Left lung (tissue), 10 donors: ENCODE measurements around the gene ID1. TPM values are rescaled to one million over a fixed set of nuclear protein-coding genes. Genes with fewer than 3 reads are reported as not detected.

Experiments
- ATAC-seq: fragments of 200-7000 bp; cut with Tn5 transposase; one replicate; pipeline ENCODE4 v1.9.1; 2020; ENCODE audit warnings: moderate library complexity
- DNase-seq, 4 donors: peaks; one replicate each; pipeline ENCODE4 v3.0.0-alpha.2; 2013 to 2020
- H3K27ac ChIP-seq, 2 donors: fragments of 200-600 bp; sonication (generic) in 1 of 2; one replicate each; pipeline versions ENCODE4 v1.5.0 to v1.8.0; 2020 to 2021
- H3K27me3 ChIP-seq, 2 donors: fragments of 200-600 bp; sonication (generic) in 1 of 2; one replicate each; pipeline versions ENCODE4 v1.5.0 to v1.8.0; 2020 to 2021
- H3K36me3 ChIP-seq, 2 donors: fragments of 200-600 bp; sonication (generic) in 1 of 2; one replicate each; pipeline versions ENCODE4 v1.5.0 to v1.8.0; 2020 to 2021
- H3K4me1 ChIP-seq, 2 donors: fragments of 200-600 bp; one replicate each; pipeline ENCODE4 v1.8.0; 2021
- H3K4me3 ChIP-seq, 2 donors: fragments of 200-600 bp; sonication (generic) in 1 of 2; one replicate each; pipeline versions ENCODE4 v1.5.0 to v1.8.0; 2020 to 2021; ENCODE audit warnings: mild to moderate bottlenecking in 1 of 2
- H3K9me3 ChIP-seq, 2 donors: fragments of 200-600 bp; sonication (generic) in 1 of 2; one replicate each; pipeline versions ENCODE4 v1.5.0 to v1.8.0; 2020 to 2021
- CTCF ChIP-seq, 2 donors: fragments of 200-600 bp; sonication (generic) in 1 of 2; IDR thresholded peaks; one replicate each; pipeline versions ENCODE4 v1.5.0 to v1.8.0; 2021; ENCODE audit warnings: antibody characterized with exemption in 2 of 2
- intact Hi-C, 2 donors: fragments of 100-400 bp; cut with DNase I; formaldehyde crosslinking; loops; one replicate each; pipeline versions ENCODE4 v1.11.2 to v1.14.2; 2022
- polyA plus RNA-seq, 6 donors: library from polyadenylated mRNA; unstranded; fragments of 120-200 nt; gene quantifications; one replicate each; pipeline ENCODE4 v1.2.1, GENCODE V29; 2013; ENCODE audit not compliant: insufficient read length in 6 of 6
- total RNA-seq, 2 donors: library from RNA; stranded (reverse); fragmentation: NEBNext Ultra II Directional; extraction: Animal tissue kit (Norgen Biotek cat#: 25700); gene quantifications; one replicate each; pipeline ENCODE4 v1.2.1, GENCODE V29; 2021
- donor health status: DM: no; HTN: yes; CAD: no.
- donor health status: DM: no; HTN: no; CAD: no.

The ID1 gene
- total and polyA plus RNA-seq, 8 donors = 65.4 to 297 (median 135) TPM

- Histone ChIP-seq H3K27me3 (peaks cover 0 to 15% of the 10 kb centered on the region in 2 donors), H3K4me1 (peaks cover 0 to 4% of the 10 kb centered on the region in 2 donors), H3K27ac (no peak overlapping the region), H3K36me3 (no peaks in the 10 kb centered on the region), H3K4me3 (no peak overlapping the region), H3K9me3 (no peaks in the 10 kb centered on the region)
- intact Hi-C loops = no loop called here
- DNase-seq (peak in 1 of 4 donors; percentile 45), ATAC-seq (no peak)
- TF ChIP-seq CTCF (IDR thresholded peaks at IDR 0.05) = no peak
These were observed 33.7 kb downstream of the ID1 start for GRCh38 chr20:31638816-31639215.

- H3K4me3 ChIP-seq = no peak overlapping the region
- no peaks in the 10 kb centered on the region for H3K36me3 ChIP-seq
- no peak for TF ChIP-seq CTCF (IDR thresholded peaks at IDR 0.05)
- no peak overlapping the region for H3K27ac ChIP-seq
- peak in 1 of 4 donors; percentile 8 for DNase-seq
- ATAC-seq = no peak
- H3K27me3 ChIP-seq = peaks cover 0 to 15% of the 10 kb centered on the region in 2 donors
- no peaks in the 10 kb centered on the region for H3K9me3 ChIP-seq
- intact Hi-C loops = no loop called here
- H3K4me1 ChIP-seq = peaks cover 0 to 4% of the 10 kb centered on the region in 2 donors
These were observed 35.2 kb downstream of the ID1 start for GRCh38 chr20:31640259-31640658.

GRCh38 chr20:31641391-31641790 lies 36.3 kb downstream of the ID1 start:
- no peak for ATAC-seq
- no peak overlapping the region for H3K27ac ChIP-seq
- H3K36me3 ChIP-seq = no peaks in the 10 kb centered on the region
- H3K4me1 ChIP-seq = peaks cover 0 to 4% of the 10 kb centered on the region in 2 donors
- H3K9me3 ChIP-seq = no peaks in the 10 kb centered on the region
- no peak for TF ChIP-seq CTCF (IDR thresholded peaks at IDR 0.05)
- DNase-seq = no peak
- no peak overlapping the region for H3K4me3 ChIP-seq
- intact Hi-C loops = no loop called here
- H3K27me3 ChIP-seq = peaks cover 0 to 15% of the 10 kb centered on the region in 2 donors

- DNase-seq (no peak), ATAC-seq (no peak)
- Histone ChIP-seq H3K27ac (no peak overlapping the region), H3K9me3 (no peaks in the 10 kb centered on the region), H3K27me3 (peaks cover 0 to 8% of the 10 kb centered on the region in 2 donors), H3K4me3 (no peak overlapping the region), H3K36me3 (no peaks in the 10 kb centered on the region), H3K4me1 (peaks cover 0 to 4% of the 10 kb centered on the region in 2 donors)
- TF ChIP-seq CTCF (IDR thresholded peaks at IDR 0.05) = no peak
- intact Hi-C loops = no loop called here
These were observed 37.7 kb downstream of the ID1 start for GRCh38 chr20:31642837-31643236.

- no peak for ATAC-seq
- intact Hi-C loops = no loop called here
- peaks cover 0 to 4% of the 10 kb centered on the region in 2 donors for H3K4me1 ChIP-seq
- no peaks in the 10 kb centered on the region for H3K9me3 ChIP-seq
- no peak for DNase-seq
- TF ChIP-seq CTCF (IDR thresholded peaks at IDR 0.05) = no peak
- no peak overlapping the region for H3K27ac ChIP-seq
- H3K4me3 ChIP-seq = no peak overlapping the region
- H3K36me3 ChIP-seq = no peaks in the 10 kb centered on the region
- H3K27me3 ChIP-seq = peaks cover 0 to 1% of the 10 kb centered on the region in 2 donors
These were observed 38.4 kb downstream of the ID1 start for GRCh38 chr20:31643522-31643921.
